DMS79 (cell line): ENCODE results near the gene SORCS3.

ENCODE experiments used
- DNase-seq: peaks from one replicate; lab custom pipeline; 2025; lab: John Stamatoyannopoulos, UW

SORCS3 gene

DNA sequence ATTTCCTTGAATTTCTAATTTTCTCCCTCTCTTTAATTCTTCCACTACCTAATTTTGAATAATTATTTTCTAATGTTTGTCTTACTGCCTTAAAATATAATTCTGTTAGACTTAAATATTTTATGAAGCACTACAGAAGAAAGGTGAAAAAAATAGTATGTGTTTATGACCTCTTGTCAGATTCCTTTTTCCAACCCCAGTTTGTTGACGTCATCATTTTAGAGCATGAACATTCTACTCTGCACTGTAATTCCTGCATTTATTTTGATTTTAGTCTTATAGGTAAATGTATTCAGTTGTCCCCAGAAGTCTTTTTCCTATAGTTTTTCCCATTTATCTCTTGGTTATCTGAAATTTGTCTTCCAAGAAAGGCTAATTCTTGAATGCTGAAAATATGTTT lies 468.1 kb downstream of the SORCS3 start:
- DNase-seq = no peak

DNA sequence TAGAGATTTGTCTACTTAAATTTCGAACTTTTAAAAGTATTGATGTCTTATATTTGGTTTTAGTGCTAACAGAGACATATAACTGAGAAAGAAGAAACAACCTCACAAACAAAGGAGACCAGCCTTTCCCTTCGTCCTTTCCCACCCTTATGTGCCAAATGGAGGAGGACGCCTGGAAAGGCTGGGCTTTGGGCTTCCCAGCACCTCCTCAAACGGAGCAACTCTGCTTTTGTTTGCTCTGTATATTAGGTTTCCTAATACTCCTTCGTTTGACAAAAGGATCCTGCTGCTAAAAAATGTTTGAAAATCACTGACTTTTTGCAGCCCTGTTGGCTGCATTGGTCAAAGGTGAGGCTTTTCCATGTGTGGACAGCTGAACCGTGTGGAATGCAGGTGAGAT lies 471.8 kb downstream of the SORCS3 start:
- DNase-seq = no peak

DNA sequence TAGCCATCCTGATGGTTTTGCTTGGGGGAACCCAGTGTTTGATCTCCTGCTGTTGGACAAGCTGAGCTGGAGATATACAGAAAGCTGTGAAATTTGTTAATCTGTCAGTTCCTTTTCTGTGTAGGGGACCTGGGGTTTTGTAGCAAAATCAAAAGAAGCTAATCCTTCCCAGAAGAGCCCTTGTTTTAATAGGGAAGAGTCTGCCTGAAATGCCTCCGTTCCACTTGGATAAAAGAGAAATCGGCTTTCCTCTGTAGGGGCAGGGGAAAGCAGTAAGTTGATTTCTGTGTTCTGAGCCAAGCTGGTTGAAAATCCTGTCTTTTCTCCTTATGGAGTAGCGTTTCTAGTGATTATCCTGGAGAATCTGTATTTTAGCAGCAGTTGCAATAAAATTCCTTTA lies 472.6 kb downstream of the SORCS3 start:
- no peak for DNase-seq

DNA sequence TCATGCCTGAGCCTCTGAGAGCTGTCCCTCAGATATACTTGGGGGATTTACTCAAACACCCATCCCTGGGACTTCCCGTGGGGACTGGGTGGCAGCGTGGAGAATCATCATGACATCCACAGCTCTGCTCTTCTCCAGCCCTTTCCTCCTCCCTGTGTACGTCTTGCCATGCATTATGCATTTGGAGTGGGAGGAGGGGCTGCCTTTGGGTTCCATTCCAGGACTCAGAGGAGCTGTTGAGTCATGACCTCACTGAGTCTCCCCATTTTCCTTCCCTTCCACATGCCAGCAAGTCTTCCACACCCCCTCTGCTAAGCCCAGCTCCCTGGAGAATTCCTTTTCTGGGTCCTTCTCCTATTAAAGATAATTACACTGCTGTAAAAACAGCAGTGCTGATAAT lies 480.7 kb downstream of the SORCS3 start:
- DNase-seq = no peak

DNA sequence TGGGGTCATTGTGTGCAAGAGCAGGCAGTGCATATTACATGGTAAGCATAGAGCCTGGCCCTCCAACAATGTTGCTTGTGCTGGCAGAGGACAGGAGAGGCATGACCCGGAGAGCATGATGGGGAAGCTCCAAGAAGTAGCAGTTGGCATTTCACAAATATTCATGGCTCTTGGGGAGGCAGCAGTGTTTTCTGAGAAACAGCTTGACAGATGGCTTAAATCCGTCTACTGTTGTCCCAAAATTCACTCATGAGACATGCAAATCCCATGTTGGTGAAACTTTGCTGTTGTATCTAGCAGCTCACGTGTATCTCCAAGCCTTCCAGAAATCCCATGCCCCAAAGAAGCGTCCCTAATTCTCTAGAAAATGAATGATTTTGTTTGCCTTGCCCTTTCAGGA lies 487.0 kb downstream of the SORCS3 start:
- no peak for DNase-seq

DNA sequence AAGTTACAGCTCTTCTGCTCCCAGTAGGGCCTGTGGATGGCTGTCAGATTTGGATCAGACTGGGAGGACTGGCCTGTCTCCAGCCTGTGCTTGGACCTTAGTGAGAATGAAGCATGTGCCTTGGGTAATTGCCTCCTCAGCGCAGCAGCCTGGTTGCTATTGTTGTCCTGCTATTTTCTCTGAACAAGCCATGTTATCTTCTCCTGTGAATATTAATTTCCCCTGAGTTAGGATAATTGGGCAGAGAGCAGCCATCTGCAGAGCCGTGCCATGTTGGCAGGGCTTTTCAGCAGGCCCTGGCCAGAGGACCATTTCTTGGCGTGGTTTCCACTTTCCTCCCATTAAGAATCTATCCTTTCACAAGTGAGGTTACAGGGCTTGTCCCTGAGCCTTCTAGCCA lies 497.3 kb downstream of the SORCS3 start:
- no peak for DNase-seq

DNA sequence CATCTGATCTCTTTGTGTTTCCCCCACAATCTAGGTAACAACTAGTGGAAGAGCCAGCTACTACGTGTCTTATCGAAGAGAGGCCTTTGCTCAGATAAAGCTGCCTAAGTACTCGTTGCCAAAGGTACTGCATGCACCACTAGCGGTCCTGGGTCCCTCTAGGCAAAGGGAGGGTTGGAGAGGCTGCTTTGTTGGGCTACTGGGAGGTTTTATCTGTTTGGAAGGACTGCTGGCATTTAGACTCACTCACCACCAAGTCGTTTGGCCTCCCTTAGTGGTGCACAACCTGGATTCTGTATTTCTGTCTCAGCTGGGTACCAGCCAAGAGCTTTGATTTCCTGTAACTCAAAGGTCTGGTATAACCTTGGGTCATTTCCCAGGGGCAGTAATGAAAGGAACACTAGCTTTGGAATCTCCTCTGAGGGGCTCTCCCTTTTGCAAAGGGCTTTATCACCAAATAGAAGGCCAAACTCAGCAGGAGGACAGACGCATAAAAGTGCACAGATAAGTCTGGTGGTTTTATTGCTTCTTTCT lies 498.3 kb downstream of the SORCS3 start:
- DNase-seq = no peak

DNA sequence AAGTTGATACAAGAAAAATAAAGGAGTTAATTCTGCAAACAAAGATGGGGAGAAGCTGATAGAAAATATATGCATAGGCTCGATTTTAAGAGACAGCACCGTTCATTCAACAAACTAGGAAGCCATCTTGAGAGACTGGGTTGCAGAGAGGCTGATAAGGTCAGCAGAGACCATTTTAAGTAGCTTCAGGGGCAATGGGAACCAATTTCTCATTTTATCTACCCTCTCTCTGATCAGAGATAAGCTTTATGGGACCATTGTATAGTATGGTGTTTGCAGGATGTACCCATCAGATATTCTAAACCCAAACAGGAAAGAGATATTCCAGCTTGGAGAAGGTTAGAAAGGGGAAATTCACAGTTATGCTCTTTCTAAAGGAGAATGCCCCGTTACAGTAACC lies 499.5 kb downstream of the SORCS3 start:
- no peak for DNase-seq

DNA sequence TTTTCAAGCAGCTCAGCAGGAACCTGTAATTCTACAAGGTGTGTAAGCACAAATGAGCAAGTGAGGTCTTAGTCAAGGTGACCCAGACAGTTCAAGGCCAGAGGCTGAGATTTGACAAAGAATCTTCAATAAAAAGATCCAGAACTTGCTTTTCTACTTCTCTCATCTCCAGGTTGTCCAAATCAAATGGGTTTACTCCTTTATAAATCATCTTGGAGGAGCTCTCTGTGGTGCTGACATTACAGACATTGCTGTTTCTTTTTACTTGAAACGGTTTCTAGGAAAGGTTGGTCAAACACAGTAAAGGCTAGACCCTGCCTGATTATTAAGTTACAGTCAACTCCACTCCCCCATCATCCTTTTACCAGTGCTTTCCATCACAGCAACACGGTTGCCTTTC lies 504.6 kb downstream of the SORCS3 start:
- no peak for DNase-seq

DNA sequence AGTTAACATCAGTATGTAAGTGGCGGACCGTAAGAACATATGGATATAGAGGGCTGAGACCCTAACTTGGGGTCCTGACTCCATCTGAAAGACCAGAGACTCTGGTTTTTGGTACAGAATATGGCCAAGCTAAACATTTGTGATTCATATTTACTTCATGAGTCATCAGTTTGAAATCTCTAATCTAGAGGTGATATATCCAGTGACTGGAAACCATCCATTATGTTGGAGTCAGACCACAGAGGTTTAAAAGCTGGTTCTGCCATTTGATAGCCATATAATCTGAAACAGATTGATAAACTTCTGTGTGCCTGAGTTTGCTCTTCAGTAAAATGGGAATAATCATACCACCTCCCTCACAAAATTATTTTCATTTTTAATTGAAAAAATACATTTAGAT lies 505.3 kb downstream of the SORCS3 start:
- DNase-seq = no peak

DNA sequence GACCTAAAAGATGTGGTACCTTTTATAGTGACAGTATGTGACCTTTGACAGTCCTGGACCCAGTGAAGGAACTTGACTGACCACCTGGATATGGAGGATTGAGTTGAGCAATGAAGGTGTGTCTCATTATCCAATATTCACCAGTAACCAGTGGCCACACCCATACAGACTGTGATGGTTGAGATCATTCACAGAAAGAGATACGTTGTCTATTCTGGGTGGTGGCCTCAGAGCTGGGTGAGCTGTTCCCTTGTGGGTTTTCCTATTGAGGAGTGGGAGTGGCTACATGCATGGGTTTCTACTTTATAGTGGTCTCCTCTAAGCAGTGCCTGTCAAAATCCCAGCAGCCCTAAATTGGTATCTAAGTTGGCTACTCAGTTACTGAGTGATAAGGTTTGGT lies 507.4 kb downstream of the SORCS3 start:
- no peak for DNase-seq

DNA sequence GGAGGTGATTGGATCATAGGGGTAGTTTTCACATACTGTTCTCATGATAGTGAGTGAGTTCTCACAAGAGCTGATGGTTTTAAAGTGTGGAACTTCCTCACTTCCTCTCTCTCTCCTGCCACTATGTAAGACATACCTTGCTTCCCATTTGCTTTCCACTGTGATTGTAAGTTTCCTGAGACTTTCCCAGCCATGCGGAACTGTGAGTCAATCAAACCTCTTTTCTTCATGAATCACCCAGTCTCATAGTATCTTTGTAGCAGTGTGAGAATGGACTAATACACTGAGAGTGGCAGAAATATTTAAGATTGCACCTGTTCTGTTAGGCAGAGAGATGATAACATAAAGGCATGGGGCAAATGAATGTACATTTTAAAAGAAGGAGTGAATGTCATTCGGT lies 507.8 kb downstream of the SORCS3 start:
- no peak for DNase-seq

DNA sequence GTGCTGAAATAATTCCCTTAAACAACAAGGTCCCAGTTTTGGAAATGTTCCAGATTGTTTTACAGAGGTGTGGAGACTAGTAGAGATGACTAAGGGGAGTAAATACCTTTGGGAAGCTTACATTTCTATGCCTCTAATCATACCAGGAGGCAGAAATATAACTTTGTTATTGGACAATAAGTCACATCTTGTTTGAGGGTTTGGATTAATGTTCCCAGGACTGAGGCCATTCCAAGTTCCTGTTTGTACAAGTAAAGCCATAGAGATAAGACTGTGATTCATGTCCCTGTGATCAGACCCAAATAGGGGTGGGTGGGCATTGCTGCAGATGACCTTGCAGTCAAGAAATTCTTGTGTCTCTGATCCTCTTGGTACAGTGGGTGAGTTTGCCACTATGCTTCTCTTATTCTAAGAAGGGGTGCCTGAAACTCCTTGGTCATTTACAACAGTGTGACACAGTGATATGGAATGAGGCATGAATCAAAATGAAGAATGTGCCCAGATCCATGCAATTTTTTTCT lies 508.3 kb downstream of the SORCS3 start:
- DNase-seq = no peak

DNA sequence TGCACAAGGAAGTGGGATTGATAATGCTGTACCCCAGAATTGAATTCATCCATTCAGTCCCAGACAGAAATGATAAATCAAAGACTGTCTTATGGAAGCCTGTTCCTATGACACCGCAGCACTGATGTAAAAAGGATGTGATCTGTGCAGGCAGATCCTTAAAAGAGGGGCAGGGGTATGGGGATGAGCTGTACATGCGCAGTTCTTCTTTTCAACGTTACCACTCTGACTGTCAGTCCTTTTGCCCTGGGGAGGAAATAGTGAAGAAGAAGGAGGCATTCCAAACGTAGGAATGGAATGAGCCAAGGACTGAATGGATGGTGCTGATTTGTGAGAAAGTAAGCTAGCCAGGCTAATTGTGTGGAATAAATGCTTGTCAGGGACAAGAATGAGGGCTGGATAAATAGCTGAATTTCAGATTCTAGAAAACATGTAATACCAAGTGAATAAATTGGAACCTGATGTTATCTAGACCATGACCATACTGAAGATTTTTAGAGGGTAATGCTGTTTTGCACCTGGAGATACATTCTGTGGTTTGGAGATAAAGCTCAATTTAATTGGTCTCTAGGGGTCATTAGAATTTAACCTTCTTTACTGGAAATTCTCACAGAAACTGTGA lies 509.3 kb downstream of the SORCS3 start:
- no peak for DNase-seq

DNA sequence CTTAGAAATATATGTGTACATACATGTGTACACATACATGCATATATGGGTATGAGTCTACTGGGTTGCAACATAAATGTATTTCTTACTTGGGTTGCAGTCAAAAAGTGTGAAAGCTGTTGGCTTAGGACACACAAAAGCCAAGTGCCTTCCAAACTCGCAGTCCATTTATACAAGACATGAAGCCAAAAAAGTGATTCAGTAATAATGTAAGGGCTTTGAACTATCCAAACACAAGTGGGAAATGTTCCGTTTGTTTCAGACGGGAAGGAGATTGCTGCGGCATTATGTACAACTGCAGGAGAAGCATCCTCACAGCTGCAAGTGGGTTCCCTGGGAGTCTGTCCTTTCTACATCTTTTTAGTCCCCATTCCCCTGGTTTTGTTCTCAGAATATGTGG lies 513.6 kb downstream of the SORCS3 start:
- DNase-seq = no peak

DNA sequence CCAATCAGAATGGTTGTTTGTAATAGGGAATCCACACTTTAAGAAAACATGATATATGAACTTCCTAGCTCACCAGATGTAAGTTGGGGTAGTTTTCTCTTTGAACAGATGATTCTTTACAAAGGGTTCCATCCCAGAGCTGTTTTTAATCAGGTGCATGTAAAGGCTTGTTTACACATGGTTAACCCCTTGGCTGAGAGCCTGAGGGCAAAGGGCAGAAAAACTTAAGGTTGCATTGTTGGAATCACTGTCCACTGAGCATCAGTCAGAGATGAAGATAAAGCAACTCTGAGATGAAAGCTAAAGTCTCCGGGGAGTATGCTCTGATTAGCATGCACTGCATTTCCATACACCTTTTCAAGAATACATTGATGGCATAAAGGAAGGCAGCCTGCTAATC lies 518.2 kb downstream of the SORCS3 start:
- no peak for DNase-seq

DNA sequence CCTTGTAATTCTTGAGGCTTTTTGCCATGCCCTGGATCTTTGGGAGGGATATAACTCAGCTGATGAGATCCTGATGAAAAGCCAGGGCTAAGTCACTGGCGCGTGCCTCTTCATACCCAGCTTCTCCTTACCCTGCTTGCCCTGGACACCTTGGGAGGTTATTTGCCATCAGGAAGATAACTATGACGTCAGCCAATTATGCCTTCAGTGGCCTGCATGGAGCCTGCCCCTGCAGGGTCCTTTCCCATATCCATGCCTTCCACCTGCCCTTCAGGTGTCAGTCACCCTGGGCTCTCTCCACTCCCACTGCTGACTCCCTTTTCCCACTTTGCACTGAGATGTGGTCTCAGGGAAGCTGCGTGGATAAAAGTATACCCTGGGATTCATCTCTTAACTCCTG lies 520.1 kb downstream of the SORCS3 start:
- no peak for DNase-seq

DNA sequence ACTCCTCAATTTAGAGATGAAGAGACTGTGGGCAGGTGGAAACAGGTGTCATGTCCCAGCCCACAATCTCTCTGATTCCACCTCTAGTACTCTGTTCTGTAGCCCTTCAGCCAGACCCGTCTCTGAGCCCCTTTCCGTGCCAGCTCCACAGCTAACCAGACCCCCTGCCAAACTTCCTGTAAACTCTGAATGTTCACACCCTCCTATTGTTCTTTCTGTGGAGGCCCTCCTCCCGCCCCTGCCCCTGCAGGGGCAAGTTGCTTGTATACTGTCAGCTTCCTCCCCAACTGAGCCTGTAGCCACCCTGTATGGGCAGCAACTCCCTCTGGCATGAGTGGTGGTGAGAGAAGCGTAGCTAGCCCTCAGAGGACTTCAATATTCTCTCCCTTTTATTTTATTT lies 520.7 kb downstream of the SORCS3 start:
- no peak for DNase-seq

DNA sequence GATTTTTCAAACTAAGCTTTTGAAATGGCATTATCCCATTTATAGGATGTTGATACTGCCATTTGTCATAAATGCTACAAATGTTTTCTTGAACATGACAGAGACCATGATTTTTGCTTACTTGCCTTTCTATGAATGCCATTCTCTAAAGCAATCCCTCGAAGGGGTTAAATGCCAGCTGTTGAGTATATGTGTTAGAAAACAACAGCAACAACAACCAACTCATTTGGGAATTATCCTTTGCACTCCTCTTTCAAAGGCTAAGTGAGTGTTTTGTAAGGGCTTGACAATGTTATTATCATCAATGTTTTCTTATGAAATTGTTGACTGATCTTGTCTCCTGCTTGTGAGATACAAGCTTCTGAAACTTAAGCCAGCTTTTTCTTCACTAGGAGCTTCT lies 529.4 kb downstream of the SORCS3 start:
- no peak for DNase-seq

DNA sequence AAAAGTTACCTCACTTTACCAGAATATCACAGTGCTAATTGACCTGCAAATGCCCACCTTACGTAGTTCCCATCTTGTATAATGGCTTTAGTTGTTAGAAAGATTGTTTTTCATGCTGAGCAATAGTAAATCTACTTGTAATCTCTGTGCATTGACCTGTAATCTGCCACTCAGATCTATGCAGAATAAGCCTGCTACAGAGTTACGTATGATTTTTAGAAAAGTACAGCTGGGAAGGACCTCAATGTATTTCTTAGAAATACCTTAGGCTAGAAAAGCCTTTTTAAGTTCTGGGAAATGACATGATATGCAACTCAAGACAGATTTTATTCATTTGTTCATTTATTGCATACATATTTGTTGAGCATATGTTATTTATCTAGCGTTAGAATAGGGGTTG lies 530.9 kb downstream of the SORCS3 start:
- no peak for DNase-seq

DNA sequence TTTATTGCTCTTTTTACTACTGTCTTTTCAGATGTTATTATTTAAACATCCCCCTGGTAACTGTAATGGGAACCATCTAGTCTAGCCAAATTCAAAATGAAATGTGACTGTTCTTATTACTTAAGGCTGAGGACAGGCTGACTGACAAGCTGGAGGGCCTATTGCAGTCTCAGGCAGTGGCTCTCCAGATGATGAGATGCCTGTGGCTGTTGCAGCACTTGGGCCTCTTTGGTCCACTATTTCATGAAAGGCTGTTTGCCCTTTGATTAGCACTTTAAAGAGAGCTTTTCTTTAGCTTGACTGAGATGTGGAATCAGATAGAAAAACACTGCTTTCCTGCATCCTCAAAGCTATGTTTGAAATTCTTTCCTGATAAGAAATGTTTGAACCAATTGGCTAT lies 540.5 kb downstream of the SORCS3 start:
- no peak for DNase-seq

DNA sequence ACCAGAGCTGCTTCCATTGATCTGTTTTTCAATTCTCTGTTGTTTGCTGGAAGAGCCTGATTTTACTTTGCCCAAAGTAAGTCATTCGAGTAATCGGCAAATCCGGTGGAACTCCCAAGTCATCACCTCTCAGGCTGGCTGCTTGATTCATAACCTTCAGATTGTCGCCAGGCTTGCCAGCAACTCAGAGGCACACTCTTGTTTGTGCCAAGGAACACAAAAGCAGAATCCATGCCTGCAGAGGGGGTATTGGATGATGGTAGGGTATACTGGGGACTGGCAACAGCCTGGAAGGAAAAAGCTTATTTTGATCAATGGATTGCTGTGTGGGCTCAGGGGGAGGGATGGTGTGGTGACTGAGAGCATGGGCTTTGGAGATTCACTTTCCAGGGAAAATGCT lies 542.4 kb downstream of the SORCS3 start:
- no peak for DNase-seq

DNA sequence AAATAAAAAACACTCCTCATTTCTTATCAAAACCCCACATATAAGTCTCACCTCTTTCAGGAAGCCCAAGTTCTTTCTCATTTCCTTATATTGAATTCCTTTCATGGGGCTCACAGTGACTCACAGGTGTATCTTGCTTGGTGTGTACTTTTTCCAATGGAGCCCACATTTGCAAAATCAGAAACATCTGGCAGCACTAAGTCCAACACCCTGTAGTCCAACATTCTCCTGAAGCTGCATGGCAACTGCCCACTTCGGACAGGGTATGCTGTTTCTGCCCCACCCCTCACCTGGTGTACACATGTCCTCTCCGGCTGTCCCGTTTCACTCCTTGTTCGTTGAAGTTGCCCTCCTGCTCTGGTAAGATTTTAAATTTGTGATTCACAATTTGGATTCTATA lies 544.1 kb downstream of the SORCS3 start:
- no peak for DNase-seq

DNA sequence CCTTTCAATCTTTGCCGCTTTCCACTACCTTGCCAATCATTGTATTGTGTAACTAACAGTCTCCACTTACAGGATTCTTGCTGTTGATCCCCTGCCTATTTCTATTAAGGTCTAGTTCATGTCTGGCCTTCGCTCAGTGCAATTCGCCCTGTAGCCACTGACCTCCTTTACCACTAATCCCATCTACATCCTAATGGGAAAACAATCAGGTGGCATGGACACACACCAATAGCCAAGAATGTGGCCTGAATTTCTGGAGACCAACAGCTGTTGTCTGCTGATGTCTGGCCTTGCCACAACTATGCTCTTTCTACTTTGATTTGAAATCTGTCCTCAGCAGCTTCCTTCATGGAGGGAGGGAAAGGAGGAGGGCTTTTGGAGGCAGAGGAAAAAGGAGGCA lies 546.2 kb downstream of the SORCS3 start:
- DNase-seq = no peak
